Smooth muscle cell (in vitro differentiated cells): ENCODE measurements around the gene MRPS31. TPM values are rescaled to one million over a fixed set of nuclear protein-coding genes. Genes with fewer than 3 reads are reported as not detected.
"Not testable (repeated sequence)": the region's sequence is repeated elsewhere in the genome, so short reads cannot be mapped to it uniquely, and the experiment has no call there.

Source experiments
- DNase-seq: peaks from one replicate; lab custom pipeline; 2025; ENCODE audit not compliant: unreplicated experiment; lab: John Stamatoyannopoulos, UW
- H2AFZ ChIP-seq: fragments of 200-600 bp; sonication (generic); 2 replicates; pipeline ENCODE4 v1.6.0; 2016; ENCODE audit warnings: antibody characterized with exemption, low read depth, mild to moderate bottlenecking
- H3F3A ChIP-seq: fragments of 200-600 bp; sonication (generic); 2 replicates; pipeline ENCODE4 v1.6.0; 2017; ENCODE audit warnings: antibody characterized with exemption, low read depth
- H3K27ac ChIP-seq: fragments of 200-600 bp; sonication (generic); 2 replicates; pipeline ENCODE4 v1.5.1; 2016; ENCODE audit warnings: low read depth, mild to moderate bottlenecking
- H3K27me3 ChIP-seq: fragments of 200-600 bp; sonication (generic); 2 replicates; pipeline ENCODE4 v1.6.1; 2016; ENCODE audit warnings: low read depth, mild to moderate bottlenecking
- H3K36me3 ChIP-seq: fragments of 200-600 bp; sonication (generic); 2 replicates; pipeline ENCODE4 v1.5.1; 2016; ENCODE audit warnings: low read depth
- H3K4me1 ChIP-seq: fragments of 200-600 bp; sonication (generic); 2 replicates; pipeline ENCODE4 v1.5.1; 2016; ENCODE audit warnings: low read depth
- H3K4me2 ChIP-seq: fragments of 200-600 bp; sonication (generic); 2 replicates; pipeline ENCODE4 v1.6.0; 2016; ENCODE audit warnings: mild to moderate bottlenecking
- H3K4me3 ChIP-seq: fragments of 200-600 bp; sonication (generic); 2 replicates; pipeline ENCODE4 v1.5.1; 2016; ENCODE audit warnings: mild to moderate bottlenecking
- H3K79me2 ChIP-seq: fragments of 200-600 bp; sonication (generic); 2 replicates; pipeline ENCODE4 v1.6.0; 2016; ENCODE audit warnings: low read depth, mild to moderate bottlenecking
- H3K9ac ChIP-seq: fragments of 200-600 bp; sonication (generic); 2 replicates; pipeline ENCODE4 v1.6.0; 2016; ENCODE audit warnings: low read depth
- H3K9me3 ChIP-seq: fragments of 200-600 bp; sonication (generic); replicated peaks from 2 replicates; pipeline ENCODE4 v1.5.1; 2016; ENCODE audit warnings: low read depth
- H4K20me1 ChIP-seq: fragments of 200-600 bp; sonication (generic); 2 replicates; pipeline ENCODE4 v1.6.0; 2016; ENCODE audit warnings: low read depth
- CTCF ChIP-seq: fragments of 200-600 bp; sonication (generic); IDR thresholded peaks from 2 replicates; pipeline ENCODE4 v1.5.1; 2017; ENCODE audit warnings: borderline replicate concordance, mild to moderate bottlenecking, antibody characterized with exemption; ENCODE audit not compliant: insufficient read depth, poor library complexity, severe bottlenecking
- WGBS: methylation state at CpG from one replicate; pipeline ENCODE4 v1.1.7; 2016; ENCODE audit warnings: low lambda C conversion rate; 5-methylcytosine and 5-hydroxymethylcytosine counted together
- polyA plus RNA-seq: library from polyadenylated mRNA; unstranded; fragments of >200 nt; fragmentation: Nextera tagmentation; extraction: Ambion mirVana; gene quantifications from 2 replicates; pipeline ENCODE4 v1.2.1, GENCODE V29; 2016
- total RNA-seq: library from RNA; depleted of rRNA; stranded (reverse); fragments of >200 nt; gene quantifications from 2 replicates; pipeline ENCODE4 v1.2.3, GENCODE V29; 2014

MRPS31 gene
- total and polyA plus RNA-seq, 2 experiments from 2014 or later: 23.9 to 34.9 TPM

GRCh38 chr13:40784540-40784939 lies 13.6 kb upstream of the MRPS31 start:
- Histone ChIP-seq H3K36me3 (no peaks in the 10 kb centered on the region), H3K4me2 (no peak overlapping the region), H2AFZ (no peak overlapping the region), H3K27ac (no peak overlapping the region), H3K27me3 (no peaks in the 10 kb centered on the region), H3K4me3 (no peak overlapping the region), H3K79me2 (no peaks in the 10 kb centered on the region), H3K4me1 (no peaks in the 10 kb centered on the region), H3K9ac (no peak overlapping the region), H3F3A (no peaks in the 10 kb centered on the region), H3K9me3 (no peaks in the 10 kb centered on the region), H4K20me1 (no peaks in the 10 kb centered on the region)
- WGBS: 94% methylated on average over 4 of the region's 4 CpGs
- TF ChIP-seq CTCF: no peak
- no peak for DNase-seq

GRCh38 chr13:40782971-40783370 lies 12.0 kb upstream of the MRPS31 start:
- H3K36me3 ChIP-seq, H3K27ac ChIP-seq, H3K9me3 ChIP-seq, H3F3A ChIP-seq, H3K4me3 ChIP-seq, H3K27me3 ChIP-seq, H3K4me2 ChIP-seq, H3K4me1 ChIP-seq, DNase-seq, H4K20me1 ChIP-seq, H3K9ac ChIP-seq, H3K79me2 ChIP-seq, H2AFZ ChIP-seq: not testable (repeated sequence)
- WGBS: 100% methylated on average over 1 of the region's 1 CpG

- TF ChIP-seq CTCF: no peak
- Histone ChIP-seq H2AFZ (no peak overlapping the region), H3K9ac (no peak overlapping the region), H3K4me3 (no peak overlapping the region), H3K36me3 (no peaks in the 10 kb centered on the region), H3K4me1 (no peaks in the 10 kb centered on the region), H3K27ac (no peak overlapping the region), H3K9me3 (no peaks in the 10 kb centered on the region), H3K79me2 (no peaks in the 10 kb centered on the region), H3K4me2 (no peak overlapping the region), H4K20me1 (no peaks in the 10 kb centered on the region), H3K27me3 (no peaks in the 10 kb centered on the region), H3F3A (no peaks in the 10 kb centered on the region)
- no peak for DNase-seq
- 97% methylated on average over 11 of the region's 11 CpGs for WGBS
Observed at GRCh38 chr13:40781717-40782116, 10.7 kb upstream of the MRPS31 start.

- no peaks in the 10 kb centered on the region for H3K4me1 ChIP-seq
- no peak overlapping the region for H3K4me3 ChIP-seq
- no peak overlapping the region for H3K4me2 ChIP-seq
- H3F3A ChIP-seq: no peaks in the 10 kb centered on the region
- H4K20me1 ChIP-seq: no peaks in the 10 kb centered on the region
- no peaks in the 10 kb centered on the region for H3K79me2 ChIP-seq
- no peaks in the 10 kb centered on the region for H3K9me3 ChIP-seq
- no peak for TF ChIP-seq CTCF
- WGBS: 74% methylated on average over 14 of the region's 14 CpGs
- H3K9ac ChIP-seq: no peak overlapping the region
- DNase-seq: no peak
- no peaks in the 10 kb centered on the region for H3K36me3 ChIP-seq
- H3K27ac ChIP-seq: no peak overlapping the region
- H3K27me3 ChIP-seq: no peaks in the 10 kb centered on the region
- H2AFZ ChIP-seq: no peak overlapping the region
Observed at GRCh38 chr13:40780822-40781401, 9.9 kb upstream of the MRPS31 start.
